Stimulated activated CD4-positive, alpha-beta T cell treated with anti-CD3 and anti-CD28 coated beads, TNF-alpha, amount 100 ng/mL, for 24 hours (primary cell): ENCODE results near the gene SLC7A14.

ENCODE experiments used
- DNase-seq, 3 experiments: peaks; one replicate each; pipeline ENCODE4 v3.0.0-alpha.2; 2020; ENCODE audit warnings: low read depth in 3 of 3

The SLC7A14 gene

DNA sequence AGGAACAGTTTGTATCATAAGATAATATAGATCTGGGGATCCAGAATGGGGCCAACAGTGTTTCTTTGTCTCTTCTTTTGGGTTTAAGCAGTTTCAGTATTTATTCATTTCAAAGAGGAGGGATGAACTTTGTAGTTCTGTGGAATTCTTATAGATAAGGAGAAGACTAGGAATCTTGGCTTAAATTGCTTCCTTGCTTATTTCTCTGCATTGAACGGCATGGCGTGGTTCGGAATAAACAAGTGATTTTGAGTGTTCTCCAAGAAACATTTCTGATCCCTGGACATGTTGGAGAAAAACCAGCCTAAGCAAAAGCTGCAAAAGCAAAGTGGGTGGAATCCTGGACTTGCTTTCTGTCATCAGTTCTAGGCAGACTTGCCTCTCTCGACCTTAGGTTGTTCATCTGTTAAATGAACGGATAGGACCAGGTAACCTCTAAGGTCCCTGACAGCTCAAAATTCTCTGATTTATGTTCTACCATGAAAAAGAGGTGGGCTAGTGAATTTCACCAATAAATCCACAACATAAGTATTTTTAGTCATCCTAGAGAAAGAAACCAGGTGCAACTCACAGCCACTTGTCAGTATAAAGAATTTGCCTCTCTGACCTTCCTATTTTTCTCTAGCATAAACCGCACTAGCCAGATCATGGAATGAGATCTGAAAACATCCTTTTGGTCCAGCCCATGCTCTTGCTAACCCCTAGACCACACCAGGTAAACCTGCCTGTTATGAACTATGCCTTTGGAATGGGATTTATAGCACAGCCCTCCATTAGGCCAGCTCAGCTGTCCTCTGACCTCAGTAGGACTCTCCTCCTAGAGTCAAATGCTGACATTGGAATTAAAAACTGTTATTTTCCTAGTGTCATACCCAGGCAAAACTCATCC, 88.4 kb downstream of the SLC7A14 start:
- DNase-seq, result no peak

DNA sequence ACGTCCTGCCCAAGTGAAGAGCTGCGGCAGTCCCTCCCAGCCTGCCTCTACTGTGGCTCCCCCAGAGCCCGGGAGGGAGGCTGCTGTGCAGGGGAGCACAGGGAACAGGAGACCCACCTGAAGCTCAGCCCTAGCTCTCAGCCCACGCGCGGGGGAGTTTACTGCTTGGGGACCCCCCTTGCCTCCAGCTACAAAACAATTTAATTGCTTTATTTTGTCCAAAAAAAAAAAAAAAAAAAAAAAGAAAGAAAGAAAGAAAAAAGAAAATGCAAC, 89.1 kb downstream of the SLC7A14 start:
- DNase-seq, result no peak

DNA sequence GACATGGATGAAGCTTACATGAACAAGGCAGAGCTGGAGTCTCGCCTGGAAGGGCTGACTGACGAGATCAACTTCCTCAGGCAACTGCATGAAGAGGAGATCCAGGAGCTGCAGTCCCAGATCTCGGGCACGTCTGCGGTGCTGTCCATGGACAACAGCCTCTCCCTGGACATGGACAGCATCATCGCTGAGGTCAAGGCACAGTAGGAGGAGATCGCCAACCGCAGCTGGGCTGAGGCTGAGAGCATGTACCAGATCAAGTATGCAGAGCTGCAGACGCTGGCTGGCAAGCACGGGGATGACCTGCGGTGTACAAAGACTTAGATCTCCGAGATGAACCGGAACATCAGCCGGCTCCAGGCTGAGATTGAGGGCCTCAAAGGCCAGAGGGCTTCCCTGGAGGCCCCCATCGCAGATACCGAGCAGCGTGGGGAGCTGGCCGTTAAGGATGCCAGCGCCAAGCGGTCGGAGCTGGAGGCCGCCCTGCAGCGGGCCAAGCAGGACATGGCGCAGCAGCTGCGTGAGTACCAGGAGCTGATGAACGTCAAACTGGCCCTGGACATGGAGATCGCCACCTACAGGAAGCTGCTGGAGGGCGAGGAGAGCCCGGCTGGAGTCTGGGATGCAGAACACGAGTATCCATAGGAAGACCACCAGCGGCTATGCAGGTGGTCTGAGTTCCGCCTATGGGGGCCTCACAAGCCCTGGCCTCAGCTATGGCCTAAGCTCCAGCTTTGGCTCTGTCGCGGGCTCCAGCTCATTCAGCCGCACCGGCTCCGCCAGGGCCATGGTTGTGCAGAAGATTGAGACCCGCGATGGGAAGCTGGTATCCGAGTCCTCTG, 89.6 kb downstream of the SLC7A14 start:
- no peak for DNase-seq

DNA sequence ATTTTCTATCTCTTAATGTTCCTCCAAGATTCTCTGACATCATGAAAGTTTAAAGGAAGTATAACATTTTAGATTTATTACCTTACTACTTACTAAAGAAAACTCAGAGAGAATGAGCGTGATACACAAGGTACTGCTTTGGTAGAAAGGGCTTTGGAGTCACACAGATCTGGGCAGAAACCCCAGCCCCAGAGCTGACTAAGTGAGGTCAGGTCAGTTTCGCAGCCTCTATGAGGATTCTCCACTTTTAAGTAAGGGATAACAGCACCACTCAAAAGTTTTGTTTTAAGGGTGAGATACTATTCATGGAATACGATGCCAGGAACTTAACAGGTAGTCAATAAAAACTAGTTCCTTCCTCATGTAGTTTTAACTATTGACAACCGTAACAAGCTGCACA, 91.1 kb downstream of the SLC7A14 start:
- no peak for DNase-seq

GRCh38 chr3:170493712-170494182, 92.1 kb downstream of the SLC7A14 start:
- no peak for DNase-seq

DNA sequence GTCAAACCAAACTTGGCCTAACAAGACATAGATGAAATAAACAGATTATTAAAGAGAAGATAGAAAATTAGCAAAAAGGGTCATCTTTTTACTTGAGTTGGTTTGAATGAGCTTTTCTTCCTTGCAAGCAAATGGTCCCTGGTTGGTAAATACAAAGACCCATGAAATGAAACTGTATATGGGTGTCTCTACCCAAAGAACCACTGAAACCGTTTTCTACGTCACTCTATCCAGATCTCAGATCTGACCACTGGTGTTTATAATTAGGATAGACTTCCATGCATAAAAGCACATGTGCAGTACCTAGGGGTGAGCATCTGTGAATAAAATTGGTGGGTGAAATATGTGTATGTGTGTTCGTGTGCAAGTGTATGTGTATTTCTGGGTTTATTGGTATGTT, 94.0 kb downstream of the SLC7A14 start:
- no peak for DNase-seq

- DNase-seq, result no peak
Measured at GRCh38 chr3:170490828-170491560, 94.9 kb downstream of the SLC7A14 start.

- no peak for DNase-seq
Measured at GRCh38 chr3:170488802-170489201, 97.1 kb downstream of the SLC7A14 start.

GRCh38 chr3:170487031-170487430, 98.8 kb downstream of the SLC7A14 start:
- no peak for DNase-seq

GRCh38 chr3:170486398-170486797, 99.5 kb downstream of the SLC7A14 start:
- no peak for DNase-seq

- no peak for DNase-seq
Measured at GRCh38 chr3:170485696-170486095, 100.2 kb downstream of the SLC7A14 start.

DNA sequence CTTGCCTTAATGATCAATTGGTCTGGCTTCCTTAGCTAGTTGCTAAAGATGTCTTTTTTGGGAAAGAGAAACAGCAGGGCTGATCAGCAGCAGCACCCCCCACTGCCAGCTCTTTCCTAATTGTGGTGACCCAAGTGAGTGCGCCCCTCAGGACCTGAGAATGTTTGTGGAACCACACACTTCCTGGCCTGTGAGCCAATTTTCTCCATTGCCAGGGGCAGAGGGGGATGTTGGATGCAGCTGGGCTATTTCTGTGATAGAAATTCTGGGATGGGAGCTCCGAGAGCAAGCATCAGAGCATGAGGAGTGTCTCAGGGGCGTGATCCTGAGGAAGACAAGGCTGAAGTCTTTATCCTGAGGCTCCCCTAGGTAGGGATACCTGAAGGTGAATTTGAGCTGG, 100.6 kb downstream of the SLC7A14 start:
- no peak for DNase-seq

GRCh38 chr3:170484869-170485268, 101.0 kb downstream of the SLC7A14 start:
- no peak for DNase-seq

- DNase-seq, result no peak
Measured at GRCh38 chr3:170483485-170484262, 102.2 kb downstream of the SLC7A14 start.

GRCh38 chr3:170482199-170482598, 103.7 kb downstream of the SLC7A14 start:
- no peak for DNase-seq

- DNase-seq, result no peak
Measured at GRCh38 chr3:170480111-170480510, 105.8 kb downstream of the SLC7A14 start.

DNA sequence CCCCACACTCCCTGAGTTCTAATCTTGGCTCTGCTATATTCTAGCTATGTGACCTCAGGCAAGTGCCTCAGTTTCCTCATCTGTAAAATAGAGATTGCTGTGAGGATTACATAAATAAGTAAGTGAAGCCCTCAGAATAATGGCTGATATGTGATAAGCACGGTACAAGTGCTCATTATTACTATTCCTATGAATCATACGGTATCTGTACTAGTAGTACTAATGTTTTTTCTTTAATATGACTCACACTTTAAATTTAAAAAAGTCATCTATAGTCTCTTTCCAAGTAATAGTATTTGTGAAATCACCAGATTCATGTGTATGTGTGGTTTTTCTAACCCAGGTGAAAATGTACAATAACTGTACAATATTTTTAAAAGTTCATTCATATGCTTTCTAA, 108.5 kb downstream of the SLC7A14 start:
- DNase-seq, result no peak

DNA sequence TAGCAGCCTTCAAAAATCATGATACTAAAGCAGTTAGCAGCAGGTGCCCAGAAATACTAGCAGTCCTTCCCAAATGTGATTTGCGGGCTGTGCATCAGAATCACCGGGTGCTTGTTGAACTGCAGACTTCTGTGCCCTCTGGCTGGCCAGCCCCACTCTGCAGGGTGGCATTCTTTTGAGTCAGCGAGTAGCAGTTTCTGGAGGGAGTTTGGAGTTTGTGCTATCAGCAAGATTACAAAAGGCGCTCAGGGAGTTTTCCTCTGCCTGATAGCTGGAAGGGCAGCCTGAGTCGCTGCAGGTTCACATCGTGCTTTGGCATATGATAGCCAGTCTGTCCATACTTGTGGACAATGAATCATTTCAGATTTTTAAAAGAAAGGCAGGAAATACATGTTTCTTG, 109.6 kb downstream of the SLC7A14 start:
- DNase-seq, result no peak

- no peak for DNase-seq
Measured at GRCh38 chr3:170475092-170475685, 110.7 kb downstream of the SLC7A14 start.

GRCh38 chr3:170473358-170473757, 112.5 kb downstream of the SLC7A14 start:
- no peak for DNase-seq

DNA sequence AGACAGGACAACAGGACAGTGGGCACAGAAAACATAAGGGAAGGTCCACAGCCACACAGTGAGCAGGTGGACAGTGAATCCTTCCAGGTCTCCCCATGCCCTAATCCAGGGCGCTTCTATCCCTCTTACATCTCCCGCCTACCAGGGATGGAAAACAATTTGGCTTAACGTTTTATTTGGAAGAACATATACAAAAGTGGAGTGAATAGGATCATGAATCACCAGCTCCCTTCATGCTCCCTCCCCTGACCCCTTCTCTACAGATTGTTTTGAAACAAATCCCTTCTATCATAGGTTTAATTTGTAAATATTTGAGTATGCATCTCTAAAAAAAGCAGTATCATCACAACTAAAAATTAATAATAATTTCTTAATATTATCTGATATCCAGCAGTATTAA, 114.7 kb downstream of the SLC7A14 start:
- no peak for DNase-seq
